Loucy (cell line): ENCODE data around the gene STYXL2.

Experiments used
- H2AFZ ChIP-seq: fragments of 200-600 bp; sonication (generic); 2 replicates; pipeline ENCODE4 v1.6.0; 2016; ENCODE audit warnings: antibody characterized with exemption, mild to moderate bottlenecking, low read length, moderate library complexity
- H3F3A ChIP-seq: fragments of 200-600 bp; 2 replicates; pipeline ENCODE4 v1.6.0; 2016; ENCODE audit warnings: antibody characterized with exemption, low read depth, mild to moderate bottlenecking
- H3K27me3 ChIP-seq: fragments of 200-600 bp; sonication (generic); 2 replicates; pipeline ENCODE4 v1.6.1; 2014; ENCODE audit warnings: low read length, mild to moderate bottlenecking; ENCODE audit not compliant: insufficient read depth, poor library complexity, severe bottlenecking
- H3K36me3 ChIP-seq: fragments of 200-600 bp; sonication (generic); 2 replicates; pipeline ENCODE4 v1.6.1; 2016; ENCODE audit warnings: low read length; ENCODE audit not compliant: insufficient read depth
- H3K4me1 ChIP-seq: fragments of 200-600 bp; sonication (generic); 2 replicates; pipeline ENCODE4 v1.5.1; 2014; ENCODE audit warnings: low read length, mild to moderate bottlenecking; ENCODE audit not compliant: insufficient read depth, poor library complexity, severe bottlenecking
- H3K4me2 ChIP-seq: fragments of 200-600 bp; sonication (generic); 2 replicates; pipeline ENCODE4 v1.6.0; 2014; ENCODE audit warnings: antibody characterized with exemption, low read length, low read depth, mild to moderate bottlenecking; ENCODE audit not compliant: poor library complexity, severe bottlenecking
- H3K4me3 ChIP-seq: fragments of 200-600 bp; sonication (generic); 2 replicates; pipeline ENCODE4 v1.5.1; 2014; ENCODE audit warnings: low read length, mild to moderate bottlenecking, mixed read lengths; ENCODE audit not compliant: poor library complexity, severe bottlenecking
- H3K79me2 ChIP-seq: fragments of 200-600 bp; sonication (generic); 2 replicates; pipeline ENCODE4 v1.6.1; 2014; ENCODE audit warnings: low read length; ENCODE audit not compliant: insufficient read depth
- H3K9ac ChIP-seq: fragments of 200-600 bp; sonication (generic); 2 replicates; pipeline ENCODE4 v1.6.0; 2014; ENCODE audit warnings: mild to moderate bottlenecking, low read depth, low read length, moderate library complexity; ENCODE audit not compliant: poor library complexity, severe bottlenecking
- H3K9me2 ChIP-seq: fragments of 200-600 bp; sonication (generic); replicated peaks from 2 replicates; pipeline ENCODE4 v1.6.1; 2016; ENCODE audit warnings: low read depth, low read length, mixed read lengths
- H3K9me3 ChIP-seq: fragments of 200-600 bp; sonication (generic); 2 replicates; pipeline ENCODE4 v1.6.1; 2014; ENCODE audit warnings: mild to moderate bottlenecking, antibody characterized with exemption, low read length, low read depth; ENCODE audit not compliant: insufficient read depth
- H4K20me1 ChIP-seq: fragments of 200-600 bp; sonication (generic); 2 replicates; pipeline ENCODE4 v1.6.0; 2014; ENCODE audit warnings: antibody characterized with exemption, low read length, mild to moderate bottlenecking; ENCODE audit not compliant: insufficient read depth, poor library complexity, severe bottlenecking
- EZH2phosphoT487 ChIP-seq: fragments of 200-600 bp; IDR thresholded peaks from 2 replicates; pipeline ENCODE4 v1.6.1; 2018; ENCODE audit warnings: antibody characterized with exemption, mild to moderate bottlenecking, moderate library complexity, borderline replicate concordance
- TF ChIP-seq, protein P1 (sequence below): fragments of 200-600 bp; sonication (generic); conservative IDR thresholded peaks from 2 replicates; pipeline ENCODE4 v1.5.1; 2014; ENCODE audit warnings: mild to moderate bottlenecking, antibody characterized with exemption, low read length

The STYXL2 gene

DNA sequence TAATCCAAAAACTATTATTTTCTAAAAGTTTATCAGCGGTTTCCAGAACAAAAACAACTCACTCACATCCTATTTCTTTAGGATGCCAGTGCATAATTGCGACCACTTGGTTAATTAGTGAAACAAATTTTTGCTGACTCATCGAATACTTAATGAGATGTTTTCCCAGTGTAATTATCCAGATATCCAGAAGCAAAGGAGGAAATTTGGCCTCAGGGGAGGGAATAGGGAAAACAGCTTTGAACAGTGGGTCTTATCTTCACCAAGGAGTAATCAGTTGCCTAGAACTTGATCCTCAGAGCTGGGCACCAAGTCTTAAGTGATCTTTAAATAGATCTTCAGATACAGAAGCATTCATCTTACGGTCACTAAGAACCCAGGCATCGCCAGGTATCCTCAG lies 24.3 kb downstream of the STYXL2 start:
- TF ChIP-seq, protein P1, sequence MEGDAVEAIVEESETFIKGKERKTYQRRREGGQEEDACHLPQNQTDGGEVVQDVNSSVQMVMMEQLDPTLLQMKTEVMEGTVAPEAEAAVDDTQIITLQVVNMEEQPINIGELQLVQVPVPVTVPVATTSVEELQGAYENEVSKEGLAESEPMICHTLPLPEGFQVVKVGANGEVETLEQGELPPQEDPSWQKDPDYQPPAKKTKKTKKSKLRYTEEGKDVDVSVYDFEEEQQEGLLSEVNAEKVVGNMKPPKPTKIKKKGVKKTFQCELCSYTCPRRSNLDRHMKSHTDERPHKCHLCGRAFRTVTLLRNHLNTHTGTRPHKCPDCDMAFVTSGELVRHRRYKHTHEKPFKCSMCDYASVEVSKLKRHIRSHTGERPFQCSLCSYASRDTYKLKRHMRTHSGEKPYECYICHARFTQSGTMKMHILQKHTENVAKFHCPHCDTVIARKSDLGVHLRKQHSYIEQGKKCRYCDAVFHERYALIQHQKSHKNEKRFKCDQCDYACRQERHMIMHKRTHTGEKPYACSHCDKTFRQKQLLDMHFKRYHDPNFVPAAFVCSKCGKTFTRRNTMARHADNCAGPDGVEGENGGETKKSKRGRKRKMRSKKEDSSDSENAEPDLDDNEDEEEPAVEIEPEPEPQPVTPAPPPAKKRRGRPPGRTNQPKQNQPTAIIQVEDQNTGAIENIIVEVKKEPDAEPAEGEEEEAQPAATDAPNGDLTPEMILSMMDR = no peak
- TF ChIP-seq EZH2phosphoT487 = no peak
- H2AFZ ChIP-seq = no peak overlapping the region
- no peaks in the 10 kb centered on the region for H3K9me3 ChIP-seq
- H3K9me2 ChIP-seq = no peaks in the 10 kb centered on the region
- peaks cover 16% of the 10 kb centered on the region for H3K4me1 ChIP-seq
- H3K4me3 ChIP-seq = no peak overlapping the region
- H4K20me1 ChIP-seq = no peaks in the 10 kb centered on the region
- no peaks in the 10 kb centered on the region for H3K36me3 ChIP-seq
- no peaks in the 10 kb centered on the region for H3K27me3 ChIP-seq
- H3K4me2 ChIP-seq = no peak overlapping the region
- no peaks in the 10 kb centered on the region for H3K79me2 ChIP-seq
- no peaks in the 10 kb centered on the region for H3F3A ChIP-seq
- H3K9ac ChIP-seq = no peak overlapping the region

DNA sequence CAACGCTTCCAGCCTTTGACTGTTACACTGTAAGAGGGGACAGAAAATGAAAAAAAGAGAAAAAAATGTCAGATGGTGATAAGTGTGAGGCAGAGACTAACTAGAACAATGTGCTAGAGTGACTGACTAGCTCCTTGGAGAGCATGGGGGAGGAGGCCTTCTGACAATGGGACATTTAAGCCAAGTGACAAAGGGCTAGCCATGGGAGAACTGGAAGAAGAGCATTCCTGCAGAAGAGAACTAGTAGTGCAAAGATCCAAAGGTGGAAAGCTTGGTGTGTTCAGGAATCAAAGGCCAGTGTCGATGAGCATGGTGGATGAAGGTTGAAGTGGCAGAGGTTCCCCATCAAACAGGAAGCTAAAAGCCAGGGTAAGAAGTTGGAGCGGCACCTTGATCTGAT lies 25.8 kb downstream of the STYXL2 start:
- no peaks in the 10 kb centered on the region for H3K36me3 ChIP-seq
- peaks cover 13% of the 10 kb centered on the region for H3K4me1 ChIP-seq
- H3K9ac ChIP-seq = no peak overlapping the region
- H3K4me2 ChIP-seq = no peak overlapping the region
- no peak for TF ChIP-seq EZH2phosphoT487
- TF ChIP-seq, protein P1 = no peak
- H2AFZ ChIP-seq = no peak overlapping the region
- no peak overlapping the region for H3K4me3 ChIP-seq
- no peaks in the 10 kb centered on the region for H3K79me2 ChIP-seq
- no peaks in the 10 kb centered on the region for H4K20me1 ChIP-seq
- H3K9me2 ChIP-seq = no peaks in the 10 kb centered on the region
- H3K9me3 ChIP-seq = no peaks in the 10 kb centered on the region
- H3K27me3 ChIP-seq = no peaks in the 10 kb centered on the region
- H3F3A ChIP-seq = no peaks in the 10 kb centered on the region

DNA sequence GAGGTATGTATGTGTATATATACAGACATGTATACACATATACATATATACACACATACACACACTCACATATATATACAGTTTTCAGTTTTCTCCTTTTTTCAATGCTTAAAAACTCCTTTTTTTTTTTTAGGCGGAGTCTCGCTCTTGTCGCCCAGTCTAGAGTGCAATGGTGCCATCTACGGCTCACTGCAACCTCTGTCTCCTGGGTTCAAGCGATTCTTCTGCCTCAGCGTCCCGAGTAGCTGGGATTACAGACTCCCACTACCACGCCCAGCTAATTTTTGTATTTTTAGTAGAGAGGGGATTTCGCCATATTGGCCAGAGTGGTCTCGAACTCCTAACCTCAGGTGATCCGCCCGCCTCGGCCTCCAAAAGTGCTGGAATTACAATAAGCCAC lies 27.0 kb downstream of the STYXL2 start:
- Histone ChIP-seq H4K20me1 (no peaks in the 10 kb centered on the region), H3K27me3 (no peaks in the 10 kb centered on the region), H3F3A (no peaks in the 10 kb centered on the region), H3K4me3 (no peak overlapping the region), H3K4me2 (no peak overlapping the region), H3K4me1 (peaks cover 8% of the 10 kb centered on the region), H3K9me3 (no peaks in the 10 kb centered on the region), H3K79me2 (no peaks in the 10 kb centered on the region), H3K36me3 (no peaks in the 10 kb centered on the region), H3K9ac (no peak overlapping the region), H3K9me2 (no peaks in the 10 kb centered on the region), H2AFZ (no peak overlapping the region)
- TF ChIP-seq EZH2phosphoT487 = no peak
- TF ChIP-seq, protein P1 = peak; percentile 25
